PC-3 (cell line): Measurements from ENCODE around the gene GALNT1. TPM values are rescaled to one million over a fixed set of nuclear protein-coding genes. Genes with fewer than 3 reads are reported as not detected.
A peak's percentile ranks its signal among the peaks of the same experiment; 100 is the strongest.

Experiments
- ATAC-seq: fragments of 200-7000 bp; cut with Tn5 transposase; 2 replicates; pipeline ENCODE4 v1.9.1; 2020; ENCODE audit warnings: mild to moderate bottlenecking, moderate library complexity
- BruUV-seq: library from RNA; stranded (reverse); fragments of 400-500 nt; replicated peaks from 2 replicates; lab custom pipeline; 2021; lab: Mats Ljungman, UMichigan
- CTCF ChIA-PET: fragments of 300-600 bp; sonication (Branson Sonifier 250); formaldehyde crosslinking; loops from one replicate; lab custom pipeline; 2022; ENCODE audit warnings: antibody characterized with exemption; lab: Charles Lee
- POLR2A ChIA-PET: fragments of 300-600 bp; sonication (Branson Sonifier 250); formaldehyde crosslinking; loops from one replicate; lab custom pipeline; 2022; ENCODE audit warnings: antibody characterized with exemption; ENCODE audit not compliant: unreplicated experiment; lab: Charles Lee
- DNase-seq: peaks from one replicate; pipeline ENCODE4 v3.0.0-alpha.2; 2015
- H2AFZ ChIP-seq: fragments of 300-600 bp; sonication (generic); 2 replicates; pipeline ENCODE4 v1.6.0; 2016; ENCODE audit warnings: antibody characterized with exemption, low read length
- H3F3A ChIP-seq: fragments of 300-600 bp; sonication (generic); one replicate; pipeline ENCODE4 v1.6.0; 2017; ENCODE audit warnings: antibody characterized with exemption, low read length, control low read depth, mild to moderate bottlenecking; ENCODE audit not compliant: unreplicated experiment
- H3K27ac ChIP-seq: fragments of 300-600 bp; sonication (generic); 2 replicates; pipeline ENCODE4 v1.5.1; 2016; ENCODE audit warnings: mild to moderate bottlenecking, low read length
- H3K27me3 ChIP-seq: fragments of 300-600 bp; sonication (generic); 2 replicates; pipeline ENCODE4 v1.6.1; 2016; ENCODE audit warnings: low read length, mixed read lengths
- H3K36me3 ChIP-seq: fragments of 300-600 bp; sonication (generic); 2 replicates; pipeline ENCODE4 v1.6.1; 2016; ENCODE audit warnings: low read depth, mixed run types, low read length, mixed read lengths
- H3K4me1 ChIP-seq: fragments of 300-600 bp; sonication (generic); 2 replicates; pipeline ENCODE4 v1.5.1; 2016; ENCODE audit warnings: low read length; ENCODE audit not compliant: insufficient read depth
- H3K4me2 ChIP-seq: fragments of 300-600 bp; sonication (generic); 2 replicates; pipeline ENCODE4 v1.6.0; 2016; ENCODE audit warnings: low read length
- H3K4me3 ChIP-seq: fragments of 300-600 bp; sonication (generic); 2 replicates; pipeline ENCODE4 v1.5.1; 2016; ENCODE audit warnings: mild to moderate bottlenecking, low read length, mixed read lengths
- H3K79me2 ChIP-seq: fragments of 300-600 bp; sonication (generic); 2 replicates; pipeline ENCODE4 v1.6.1; 2017; ENCODE audit warnings: low read length, mixed read lengths
- H3K9ac ChIP-seq: fragments of 300-600 bp; sonication (generic); 2 replicates; pipeline ENCODE4 v1.6.0; 2016; ENCODE audit warnings: mild to moderate bottlenecking, low read length
- H3K9me2 ChIP-seq: fragments of 300-600 bp; sonication (generic); replicated peaks from 2 replicates; pipeline ENCODE4 v1.6.1; 2016; ENCODE audit warnings: mixed run types, low read length, mixed read lengths
- H3K9me3 ChIP-seq: fragments of 300-600 bp; sonication (generic); 2 replicates; pipeline ENCODE4 v1.6.1; 2016; ENCODE audit warnings: low read length, mixed read lengths
- H4K20me1 ChIP-seq: fragments of 300-600 bp; sonication (generic); 2 replicates; pipeline ENCODE4 v1.6.1; 2016; ENCODE audit warnings: low read length, mixed read lengths
- CTCF ChIP-seq: fragments of 300-600 bp; sonication (generic); conservative IDR thresholded peaks from 2 replicates; pipeline ENCODE4 v1.5.1; 2017; ENCODE audit warnings: antibody characterized with exemption, low read depth, mild to moderate bottlenecking, low read length
- EZH2 ChIP-seq: fragments of 300-600 bp; sonication (generic); IDR thresholded peaks from one replicate; pipeline ENCODE4 v1.6.1; 2017; ENCODE audit warnings: antibody characterized with exemption, mild to moderate bottlenecking, low read length; ENCODE audit not compliant: unreplicated experiment
- EZH2phosphoT487 ChIP-seq: fragments of 300-600 bp; sonication (generic); IDR thresholded peaks from 2 replicates; pipeline ENCODE4 v1.6.1; 2018; ENCODE audit warnings: mild to moderate bottlenecking, antibody characterized with exemption, low read length, borderline replicate concordance
- intact Hi-C: fragments of 100-400 bp; cut with micrococcal nuclease; formaldehyde crosslinking; loops from 2 replicates; pipeline ENCODE4 v1.9.0; 2023
- total RNA-seq: library from RNA; depleted of rRNA; stranded (reverse); fragments of >200 nt; gene quantifications from 2 replicates; pipeline ENCODE4 v1.2.3, GENCODE V29; 2014

Gene GALNT1
- total RNA-seq, 1 experiment from 2014 or later = 25.0 TPM

- ChIA-PET CTCF (no interaction called here), POLR2A (no interaction called here)
- H3K9me2 ChIP-seq = no peaks in the 10 kb centered on the region
- ATAC-seq (no peak), DNase-seq (peak; percentile 39)
- H3K79me2 ChIP-seq = no peaks in the 10 kb centered on the region
- no peaks in the 10 kb centered on the region for H3K4me1 ChIP-seq
- no peaks in the 10 kb centered on the region for H3F3A ChIP-seq
- H3K36me3 ChIP-seq = no peaks in the 10 kb centered on the region
- H3K4me3 ChIP-seq = no peak overlapping the region
- no peak overlapping the region for H2AFZ ChIP-seq
- TF ChIP-seq EZH2phosphoT487 (no peak), EZH2 (no peak), CTCF (no peak)
- H3K9me3 ChIP-seq = no peaks in the 10 kb centered on the region
- no peaks in the 10 kb centered on the region for H4K20me1 ChIP-seq
- H3K27ac ChIP-seq = no peak overlapping the region
- H3K4me2 ChIP-seq = no peak overlapping the region
- intact Hi-C loops = no loop called here
- BruUV-seq = no TSS peak
- no peak overlapping the region for H3K9ac ChIP-seq
- H3K27me3 ChIP-seq = no peaks in the 10 kb centered on the region
Observed at GRCh38 chr18:35749701-35750100, 168.2 kb downstream of the GALNT1 start.

GRCh38 chr18:35750929-35751328 is 169.4 kb downstream of the GALNT1 start:
- intact Hi-C loops = no loop called here
- Histone ChIP-seq H4K20me1 (no peaks in the 10 kb centered on the region), H3K4me2 (no peak overlapping the region), H3K9me2 (no peaks in the 10 kb centered on the region), H3K4me1 (no peaks in the 10 kb centered on the region), H3K27me3 (no peaks in the 10 kb centered on the region), H3K36me3 (no peaks in the 10 kb centered on the region), H3K4me3 (no peak overlapping the region), H3K9ac (no peak overlapping the region), H3K27ac (no peak overlapping the region), H3F3A (no peaks in the 10 kb centered on the region), H2AFZ (no peak overlapping the region), H3K9me3 (no peaks in the 10 kb centered on the region), H3K79me2 (no peaks in the 10 kb centered on the region)
- ChIA-PET POLR2A (no interaction called here), CTCF (no interaction called here)
- ATAC-seq (no peak), DNase-seq (no peak)
- TF ChIP-seq CTCF = no peak
- TF ChIP-seq EZH2phosphoT487 = no peak
- TF ChIP-seq EZH2 = no peak
- BruUV-seq = no TSS peak

- intact Hi-C loops = no loop called here
- H3K9me2 ChIP-seq = no peaks in the 10 kb centered on the region
- H3K36me3 ChIP-seq = no peaks in the 10 kb centered on the region
- H4K20me1 ChIP-seq = no peaks in the 10 kb centered on the region
- DNase-seq (no peak), ATAC-seq (no peak)
- H3K4me2 ChIP-seq = no peak overlapping the region
- no peak overlapping the region for H3K9ac ChIP-seq
- no TSS peak for BruUV-seq
- TF ChIP-seq EZH2phosphoT487 (no peak), EZH2 (no peak), CTCF (no peak)
- no peak overlapping the region for H3K27ac ChIP-seq
- no peaks in the 10 kb centered on the region for H3K27me3 ChIP-seq
- H3K9me3 ChIP-seq = no peaks in the 10 kb centered on the region
- H3K4me3 ChIP-seq = no peak overlapping the region
- no peak overlapping the region for H2AFZ ChIP-seq
- POLR2A ChIA-PET = no interaction called here
- no peaks in the 10 kb centered on the region for H3K4me1 ChIP-seq
- CTCF ChIA-PET = no interaction called here
- H3F3A ChIP-seq = no peaks in the 10 kb centered on the region
- no peaks in the 10 kb centered on the region for H3K79me2 ChIP-seq
Observed at GRCh38 chr18:35753306-35753910, 171.9 kb downstream of the GALNT1 start.
